ENCODE data around the gene ST7. TPM values are rescaled to one million over a fixed set of nuclear protein-coding genes. Genes with fewer than 3 reads are reported as not detected.
"Not testable (repeated sequence)": the region's sequence is repeated elsewhere in the genome, so short reads cannot be mapped to it uniquely, and the experiment has no call there.

The ST7 gene
- total and polyA plus RNA-seq, 2 of the 8 experiments (the other 6 are each of a cell fraction or from before 2014, with no cell fraction given) = 16.3 to 18.0 TPM

- H2BK20ac ChIP-seq (ENCODE audit: low read length); H2AFZ ChIP-seq (ENCODE audit: low read length); H4K5ac ChIP-seq (ENCODE audit: insufficient read length, low read depth, low read length); H4K20me1 ChIP-seq (replicated peaks in 1 of 2; ENCODE audit: control insufficient read depth in 1 of 2, insufficient read depth in 2 of 2, low read length in 2 of 2); H3K4me2 ChIP-seq (ENCODE audit: insufficient read depth in 1 of 2, low read depth in 2 of 2, low read length in 2 of 2); H3K18ac ChIP-seq (ENCODE audit: extremely low read depth, low read length); H3K79me1 ChIP-seq (ENCODE audit: low read depth, low read length); H3K56ac ChIP-seq (replicated peaks; ENCODE audit: insufficient read length, low read depth, low read length); H3K23me2 ChIP-seq (ENCODE audit: low read depth, low read length); H3K4me3 ChIP-seq (ENCODE audit: extremely low read depth in 1 of 4, insufficient read depth in 2 of 4, low read depth in 3 of 4, low read length in 4 of 4); FAIRE-seq; H3K9ac ChIP-seq (replicated peaks in 1 of 4; ENCODE audit: extremely low read depth in 1 of 4, low read depth in 3 of 4, low read length in 3 of 4); H4K91ac ChIP-seq (replicated peaks; ENCODE audit: insufficient read length, low read length); H2BK15ac ChIP-seq (ENCODE audit: low read length); H2BK120ac ChIP-seq (replicated peaks; ENCODE audit: low read depth, low read length); H3K27ac ChIP-seq (ENCODE audit: low read depth, low read length); H3K36me3 ChIP-seq (ENCODE audit: control insufficient read depth in 2 of 4, insufficient read depth in 4 of 4, low read length in 3 of 4); H3K4ac ChIP-seq (replicated peaks; ENCODE audit: insufficient read length, low read depth, low read length); H2AK5ac ChIP-seq (ENCODE audit: low read depth, low read length); H3K14ac ChIP-seq (ENCODE audit: insufficient read length); H3K27me3 ChIP-seq (replicated peaks in 1 of 4; ENCODE audit: control insufficient read depth in 3 of 4, extremely low read depth in 1 of 4, insufficient read depth in 3 of 4, low read length in 3 of 4); H3K9me3 ChIP-seq (ENCODE audit: insufficient read depth in 2 of 2, low read depth in 1 of 2, low read length in 1 of 2); DNase-seq (ENCODE audit: low read depth in 1 of 2, low spot score in 2 of 2); POLR2A ChIA-PET (ENCODE audit: partially characterized antibody); H2BK5ac ChIP-seq (ENCODE audit: low read depth, low read length); H2BK12ac ChIP-seq (ENCODE audit: low read depth, low read length); H3K23ac ChIP-seq (ENCODE audit: insufficient read length); H4K8ac ChIP-seq (ENCODE audit: extremely low read depth, insufficient read depth, low read length): not testable (repeated sequence)
- peaks cover 2 to 11% (median 6%) of the 10 kb centered on the region in 4 experiments; a peak in 4 of 7 replicates for H3K4me1 ChIP-seq (replicated peaks in 1 of 4; ENCODE audit: control insufficient read depth in 3 of 4, insufficient read depth in 4 of 4, low read length in 3 of 4)
- CTCF ChIA-PET (ENCODE audit: partially characterized antibody) = interaction anchor here (0.6 kb wide), 2 partner anchors 38 to 224 kb away, joined by 3 to 4 read pairs; no protein-coding TSS in a partner anchor
- 90% methylated on average over 3 of the region's 3 CpGs; no CpG with 5 or more reads in 1 of the 2 experiments for WGBS, 2 experiments (ENCODE audit: extremely low coverage in 1 of 2, insufficient coverage in 1 of 2, insufficient read length in 1 of 2, insufficient replicate concordance in 2 of 2, low coverage in 1 of 2, low lambda C conversion rate in 2 of 2, missing lambda C conversion rate in 1 of 2)
- peaks cover 0 to 18% of the 10 kb centered on the region in 2 experiments; a peak in 2 of 4 replicates for H3K79me2 ChIP-seq (ENCODE audit: control insufficient read depth in 1 of 2, insufficient read depth in 2 of 2, low read length in 2 of 2)
Measured at GRCh38 chr7:116975024-116975423, 21.7 kb downstream of the ST7 start.

Measured in H1 (cell line).